HUES64 (cell line): ENCODE data around the gene RFX1.
"Not testable (repeated sequence)": the region's sequence is repeated elsewhere in the genome, so short reads cannot be mapped to it uniquely, and the experiment has no call there.

Experiments
- H3K27ac ChIP-seq: 2 replicates; pipeline ENCODE4 v1.7.0; 2013; ENCODE audit warnings: low read depth, low read length, inconsistent platforms
- H3K27me3 ChIP-seq: 2 replicates; pipeline ENCODE4 v1.6.1; 2013; ENCODE audit warnings: mild to moderate bottlenecking, low read length; ENCODE audit not compliant: insufficient read depth
- H3K36me3 ChIP-seq: 2 replicates; pipeline ENCODE4 v1.6.1; 2013; ENCODE audit warnings: mild to moderate bottlenecking, low read length; ENCODE audit not compliant: insufficient read depth
- H3K4me1 ChIP-seq: 2 replicates; pipeline ENCODE4 v1.6.1; 2013; ENCODE audit warnings: mild to moderate bottlenecking, low read length, moderate library complexity; ENCODE audit not compliant: insufficient read depth
- H3K4me3 ChIP-seq: 2 replicates; pipeline ENCODE4 v1.5.1; 2013; ENCODE audit warnings: mild to moderate bottlenecking, low read length, moderate library complexity
- H3K9ac ChIP-seq: 2 replicates; pipeline ENCODE4 v1.6.1; 2013; ENCODE audit warnings: mild to moderate bottlenecking, low read depth, low read length
- H3K9me3 ChIP-seq: 2 replicates; pipeline ENCODE4 v1.6.1; 2013; ENCODE audit warnings: low read depth, low read length; ENCODE audit not compliant: insufficient read depth
- WGBS: fragments of 150-250, 120-280 bp; methylation state at CpG from one replicate; pipeline ENCODE4 v1.1.7; 2013; ENCODE audit warnings: missing lambda C conversion rate; 5-methylcytosine and 5-hydroxymethylcytosine counted together

The RFX1 gene

DNA sequence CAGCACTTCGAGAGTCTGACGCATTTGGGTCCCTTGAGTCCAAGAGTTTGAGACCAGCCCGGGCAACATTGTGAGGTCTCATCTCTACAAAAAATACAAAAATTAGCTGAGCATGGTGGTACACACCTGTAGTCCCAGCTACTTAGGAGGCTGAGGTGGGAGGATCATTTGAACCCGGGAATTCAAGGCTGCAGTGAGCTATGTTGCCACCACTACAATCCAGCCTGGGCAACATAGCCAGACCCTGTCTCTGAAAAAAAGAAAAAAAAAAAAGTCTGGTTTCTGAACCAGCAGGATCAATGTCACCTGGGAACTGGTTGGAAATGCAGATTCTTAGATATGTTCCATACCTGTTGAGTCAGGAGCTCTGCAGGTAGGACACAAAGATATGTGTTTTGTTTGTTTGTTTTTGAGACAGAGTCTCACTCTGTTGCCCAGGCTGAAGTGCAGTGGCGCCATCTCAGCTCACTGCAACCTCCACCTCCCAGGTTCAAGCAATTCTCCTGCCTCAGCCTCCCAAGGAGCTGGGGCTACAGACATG lies 20.6 kb upstream of the RFX1 start:
- not testable (repeated sequence) for H3K36me3 ChIP-seq, H3K9ac ChIP-seq, H3K4me1 ChIP-seq, H3K4me3 ChIP-seq, H3K27ac ChIP-seq, H3K9me3 ChIP-seq
- WGBS: 96% methylated on average over 4 of the region's 5 CpGs
- peaks cover 14% of the 10 kb centered on the region for H3K27me3 ChIP-seq

DNA sequence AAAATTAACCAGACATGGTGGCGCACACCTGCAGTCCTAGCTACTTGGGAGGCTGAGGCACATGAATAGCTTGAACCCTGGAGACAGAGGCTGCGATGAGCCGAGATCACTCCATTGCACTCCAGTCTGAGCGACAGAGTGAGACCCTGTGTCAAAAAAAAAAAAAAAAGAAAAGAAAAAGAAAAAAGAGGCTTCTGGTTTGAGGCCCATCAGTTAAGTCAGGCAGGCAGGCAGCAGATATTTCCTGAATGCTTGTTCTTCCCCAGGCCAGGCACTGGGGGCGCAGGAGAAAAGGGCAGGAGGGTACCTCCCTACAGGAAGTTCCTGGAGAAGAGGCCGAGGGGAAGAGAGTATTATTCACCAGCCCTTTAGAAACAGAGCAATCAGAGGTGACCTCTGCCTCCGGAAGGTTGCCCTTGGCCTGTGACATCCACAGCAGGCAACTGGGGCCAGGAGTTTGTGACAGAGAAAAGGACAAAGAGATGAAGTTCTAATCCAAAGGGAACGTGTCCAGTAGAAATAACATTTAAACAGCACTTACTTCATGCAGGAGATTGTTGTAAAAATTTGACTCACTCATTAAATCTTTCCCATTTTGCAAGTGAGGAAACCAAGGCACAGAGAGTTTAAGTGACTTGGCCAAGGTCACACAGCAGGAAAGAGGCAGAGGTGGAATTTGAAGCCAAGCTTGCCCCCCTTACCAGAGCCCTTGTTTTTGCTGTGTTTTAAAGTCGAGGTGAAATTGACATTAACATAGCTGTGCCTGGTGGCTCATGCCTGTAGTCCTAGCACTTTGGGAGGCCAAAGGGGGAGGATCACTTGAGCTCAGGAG lies 17.5 kb upstream of the RFX1 start:
- H3K27ac ChIP-seq: peak overlapping the region; percentile 51; the same call in 1 of the 2 replicates
- 60% methylated on average over 9 of the region's 9 CpGs for WGBS
- H3K9me3 ChIP-seq: no peaks in the 10 kb centered on the region
- no peak overlapping the region for H3K4me3 ChIP-seq
- no peaks in the 10 kb centered on the region for H3K36me3 ChIP-seq
- no peak overlapping the region for H3K9ac ChIP-seq
- H3K4me1 ChIP-seq: peaks cover 5% of the 10 kb centered on the region; the same call in 1 of the 2 replicates
- no peaks in the 10 kb centered on the region for H3K27me3 ChIP-seq

DNA sequence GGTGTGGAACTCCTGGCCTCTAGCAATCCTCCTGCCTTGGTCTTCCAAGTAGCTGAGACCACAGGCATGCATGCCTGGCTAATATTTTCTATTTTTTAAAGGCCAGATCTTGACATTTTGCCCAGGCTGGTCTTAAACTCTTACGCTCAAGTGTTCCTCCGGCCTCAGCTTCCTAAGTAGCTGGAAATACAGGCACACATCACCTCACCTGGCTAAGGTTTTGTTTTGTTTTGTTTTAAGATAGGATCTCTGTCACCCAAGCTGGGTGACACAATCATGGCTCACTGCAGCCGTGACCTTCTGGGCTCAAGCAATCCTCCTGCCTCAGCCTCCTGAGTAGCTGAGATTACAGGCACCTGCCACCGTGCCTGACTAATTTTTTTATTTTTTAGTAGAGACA lies 16.3 kb upstream of the RFX1 start:
- no peak overlapping the region for H3K27ac ChIP-seq
- 90% methylated on average over 4 of the region's 4 CpGs for WGBS
- no peak overlapping the region for H3K4me3 ChIP-seq
- H3K36me3 ChIP-seq: no peaks in the 10 kb centered on the region
- no peaks in the 10 kb centered on the region for H3K9me3 ChIP-seq
- no peaks in the 10 kb centered on the region for H3K27me3 ChIP-seq
- no peak overlapping the region for H3K9ac ChIP-seq
- H3K4me1 ChIP-seq: peaks cover 5% of the 10 kb centered on the region; the same call in 1 of the 2 replicates

DNA sequence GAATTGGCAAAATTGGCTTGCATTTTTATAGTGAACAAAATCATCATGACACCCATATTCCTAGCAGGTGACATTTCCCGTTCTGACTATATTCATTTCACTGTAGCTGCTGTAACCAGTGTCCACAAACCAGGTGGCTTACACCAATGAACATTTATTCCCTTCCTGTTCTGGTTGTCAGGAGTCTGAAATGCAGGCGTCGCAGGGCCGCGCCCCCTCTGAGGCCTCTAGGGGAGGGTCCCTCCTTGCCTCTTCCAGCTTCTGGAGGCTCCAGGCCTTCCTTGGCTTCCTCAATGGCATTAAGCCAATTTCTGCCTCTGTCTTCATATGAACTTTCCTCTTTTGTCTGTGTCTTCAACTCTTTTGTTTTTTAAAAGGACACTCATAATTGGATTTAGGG lies 15.4 kb upstream of the RFX1 start:
- H3K27me3 ChIP-seq: no peaks in the 10 kb centered on the region
- H3K4me1 ChIP-seq: peaks cover 5% of the 10 kb centered on the region; the same call in 1 of the 2 replicates
- H3K36me3 ChIP-seq: no peaks in the 10 kb centered on the region
- H3K27ac ChIP-seq: no peak overlapping the region
- H3K4me3 ChIP-seq: no peak overlapping the region
- no peaks in the 10 kb centered on the region for H3K9me3 ChIP-seq
- 81% methylated on average over 5 of the region's 5 CpGs for WGBS
- no peak overlapping the region for H3K9ac ChIP-seq

DNA sequence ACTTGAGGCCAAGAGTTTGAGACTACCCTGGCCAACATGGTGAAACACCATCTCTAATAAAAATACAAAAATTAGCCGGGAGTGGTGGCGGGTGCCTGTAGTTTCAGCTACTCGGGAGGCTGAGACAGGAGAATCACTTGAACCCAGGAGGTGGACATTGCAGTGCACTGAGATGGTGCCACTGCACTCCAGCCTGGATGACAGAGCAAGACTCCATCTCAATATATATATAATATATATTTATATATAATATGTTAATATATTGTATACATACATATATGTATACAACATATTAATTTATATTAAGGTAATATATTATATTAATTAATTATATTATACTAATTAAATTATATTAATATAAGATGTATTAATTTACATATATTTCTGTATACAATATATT lies 13.6 kb upstream of the RFX1 start:
- 95% methylated on average over 3 of the region's 3 CpGs for WGBS
- not testable (repeated sequence) for H3K27ac ChIP-seq, H3K4me3 ChIP-seq, H3K36me3 ChIP-seq, H3K4me1 ChIP-seq, H3K27me3 ChIP-seq, H3K9ac ChIP-seq, H3K9me3 ChIP-seq

DNA sequence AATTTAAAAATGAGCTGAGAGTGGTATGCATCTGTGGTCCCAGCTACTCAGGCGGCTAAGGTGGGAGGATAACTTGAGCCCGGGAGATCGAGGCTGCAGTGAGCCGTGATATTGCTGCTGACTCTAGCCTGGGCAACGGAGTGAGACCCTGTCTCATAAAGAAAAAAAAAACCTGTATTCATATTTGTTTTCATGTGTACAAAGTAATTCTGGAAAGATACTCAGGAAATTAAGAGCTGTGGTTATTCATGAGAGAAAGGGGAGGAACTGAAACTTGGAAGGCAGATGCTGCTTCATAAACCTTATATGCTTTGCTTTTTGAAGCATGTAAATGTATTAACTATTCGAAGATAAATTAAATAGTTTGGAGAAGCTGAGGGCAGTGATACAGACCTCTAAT lies 13.0 kb upstream of the RFX1 start:
- 94% methylated on average over 6 of the region's 6 CpGs for WGBS
- Histone ChIP-seq H3K9me3 (no peaks in the 10 kb centered on the region), H3K9ac (no peak overlapping the region), H3K36me3 (no peaks in the 10 kb centered on the region), H3K27ac (no peak overlapping the region), H3K27me3 (no peaks in the 10 kb centered on the region), H3K4me1 (peaks cover 5% of the 10 kb centered on the region; the same call in 1 of the 2 replicates), H3K4me3 (no peak overlapping the region)

DNA sequence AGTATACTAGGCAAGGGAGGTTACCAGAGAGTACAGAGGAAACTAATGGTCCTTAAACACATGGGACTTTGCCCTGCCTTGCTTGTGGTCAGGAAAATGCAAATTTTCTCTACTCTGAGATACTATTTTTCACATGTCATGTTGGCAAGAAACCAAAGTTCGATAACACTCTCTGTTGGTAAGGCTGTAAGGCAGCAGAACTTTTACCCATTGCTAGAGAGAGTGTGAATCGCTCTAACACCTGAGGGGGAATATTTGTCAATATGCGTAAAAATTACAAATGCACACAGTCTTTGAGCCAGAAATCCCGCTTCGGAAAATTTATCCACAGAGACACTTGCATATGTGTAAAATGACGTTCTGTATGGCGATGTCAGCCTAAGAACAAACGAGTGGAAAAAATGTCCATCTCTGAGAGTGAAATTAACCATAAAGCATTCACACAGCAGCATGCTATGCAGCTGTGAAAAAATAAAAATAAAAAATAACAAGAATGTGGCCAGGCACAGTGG lies 9.5 kb upstream of the RFX1 start:
- Histone ChIP-seq H3K27ac (no peak overlapping the region), H3K36me3 (no peaks in the 10 kb centered on the region), H3K4me3 (no peak overlapping the region), H3K9me3 (no peaks in the 10 kb centered on the region), H3K27me3 (no peaks in the 10 kb centered on the region), H3K4me1 (no peaks in the 10 kb centered on the region), H3K9ac (no peak overlapping the region)
- WGBS: 93% methylated on average over 8 of the region's 8 CpGs

DNA sequence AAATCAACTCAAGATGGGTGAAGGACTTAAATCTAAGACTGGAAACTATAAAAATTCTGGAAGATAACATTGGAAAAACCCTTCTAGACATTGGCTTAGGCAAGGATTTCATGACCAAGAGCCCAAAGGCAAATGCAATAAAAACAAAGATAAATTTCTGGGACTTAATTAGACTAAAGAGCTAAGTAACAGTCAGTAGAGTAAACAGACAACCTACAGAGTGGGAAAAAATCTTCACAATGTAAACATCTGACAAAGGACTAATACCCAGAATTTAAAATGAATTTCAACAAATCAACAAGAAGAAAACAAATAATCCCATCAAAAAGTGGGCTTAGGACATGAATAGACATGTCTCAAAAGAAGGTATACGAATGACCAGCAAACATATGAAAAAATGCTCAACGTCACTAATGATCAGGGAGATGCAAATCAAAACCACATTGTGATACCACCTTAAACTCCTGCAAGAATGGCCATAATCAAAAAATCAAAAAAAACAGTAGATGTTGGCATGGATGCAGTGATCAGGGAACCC lies 6.3 kb upstream of the RFX1 start:
- Histone ChIP-seq H3K9me3 (no peaks in the 10 kb centered on the region), H3K4me1 (no peaks in the 10 kb centered on the region), H3K27ac (no peak overlapping the region), H3K27me3 (no peaks in the 10 kb centered on the region), H3K9ac (no peak overlapping the region), H3K36me3 (no peaks in the 10 kb centered on the region), H3K4me3 (no peak overlapping the region)
- 94% methylated on average over 2 of the region's 2 CpGs for WGBS

DNA sequence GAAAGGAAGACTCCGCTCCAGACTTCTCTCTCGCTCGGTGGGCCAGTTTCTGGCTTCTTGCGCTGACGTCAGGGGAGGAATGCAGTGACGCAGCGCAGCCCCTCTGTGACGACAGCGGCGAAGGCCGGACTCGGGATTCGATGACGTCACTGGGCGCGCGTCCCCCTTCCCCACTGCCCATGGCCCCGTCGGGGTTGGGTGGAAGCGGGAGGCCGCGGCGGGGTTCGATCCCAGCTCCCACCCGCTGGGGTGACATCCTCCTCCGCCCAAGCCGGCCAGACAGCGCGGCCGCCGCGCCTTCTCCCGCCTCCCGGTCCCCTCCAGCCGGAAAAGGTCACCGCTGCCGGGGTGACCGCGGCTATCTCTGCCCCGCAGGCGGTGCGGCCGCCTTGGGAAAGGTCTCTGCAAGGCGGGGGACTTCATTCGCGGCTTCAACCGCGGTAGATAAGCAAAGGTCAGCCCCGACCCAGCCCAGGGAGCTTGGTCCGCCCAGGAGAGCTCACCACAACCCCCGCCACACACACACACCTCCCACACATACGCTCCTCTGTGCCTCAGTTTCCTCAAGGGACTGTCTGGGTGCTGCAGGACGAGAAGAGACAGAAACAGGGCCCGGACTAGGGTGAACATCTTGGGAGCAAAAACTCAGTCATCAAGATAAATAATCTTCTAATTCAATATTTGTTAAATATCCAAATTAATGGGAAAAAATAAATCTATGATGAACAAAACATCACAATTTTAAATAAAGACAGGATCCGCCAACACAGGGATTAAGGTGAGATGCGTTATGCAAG lies 844 bp upstream of the RFX1 start:
- no peaks in the 10 kb centered on the region for H3K4me1 ChIP-seq
- WGBS: 5% methylated on average over 54 of the region's 56 CpGs
- no peaks in the 10 kb centered on the region for H3K9me3 ChIP-seq
- no peaks in the 10 kb centered on the region for H3K27me3 ChIP-seq
- peak overlapping the region; percentile 66 for H3K4me3 ChIP-seq
- peak overlapping the region; percentile 97 for H3K27ac ChIP-seq
- peak overlapping the region; percentile 72 for H3K9ac ChIP-seq
- no peaks in the 10 kb centered on the region for H3K36me3 ChIP-seq

DNA sequence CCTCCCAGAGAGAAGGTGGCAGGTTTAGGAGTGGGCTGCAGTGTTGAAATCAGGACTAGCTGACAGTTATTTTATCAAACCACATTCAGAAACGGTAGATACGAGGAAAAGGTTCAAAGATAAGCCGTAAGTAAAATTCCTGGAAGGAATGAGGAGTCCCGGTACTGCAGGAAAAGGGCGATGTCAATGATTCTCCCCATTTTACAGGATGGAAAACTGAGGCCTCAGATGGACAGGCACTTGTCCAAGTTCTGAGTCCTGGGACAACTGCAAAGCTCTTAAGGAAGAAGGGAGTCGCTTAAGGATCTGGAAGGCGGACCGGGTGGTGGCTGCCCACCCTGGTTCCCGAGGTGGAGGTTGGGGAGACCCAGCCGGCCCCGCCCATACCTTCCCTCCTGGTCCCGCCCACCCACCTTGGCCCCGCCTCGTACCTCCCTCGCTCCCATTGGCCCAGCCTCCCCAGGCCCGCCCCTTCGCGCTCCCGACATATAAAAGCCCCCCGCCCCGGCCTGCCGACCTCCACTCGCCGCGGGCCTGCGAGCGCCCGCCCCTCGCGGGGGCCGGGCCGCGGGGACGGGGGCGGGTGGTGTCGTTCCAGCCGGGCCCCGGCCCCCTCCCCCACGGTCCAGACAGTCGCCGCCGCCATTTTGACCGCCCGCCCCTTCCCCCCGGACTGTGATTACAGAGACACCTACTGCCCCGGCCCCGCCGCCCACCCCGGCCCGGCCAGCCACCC lies 603 bp downstream of the RFX1 start:
- Histone ChIP-seq H3K36me3 (no peaks in the 10 kb centered on the region), H3K4me1 (no peaks in the 10 kb centered on the region), H3K27me3 (no peaks in the 10 kb centered on the region), H3K27ac (peak overlapping the region; percentile 97), H3K9me3 (no peaks in the 10 kb centered on the region), H3K4me3 (peak overlapping the region; percentile 66), H3K9ac (peak overlapping the region; percentile 80)
- WGBS: 10% methylated on average over 50 of the region's 50 CpGs
